HEK293 (cell line): ENCODE results near the gene ZNF343.

Source experiments
- CTCF ChIA-PET: fragments of 350-600 bp; formaldehyde crosslinking; extraction: SDS; loops from one replicate; lab custom pipeline; 2021; ENCODE audit warnings: antibody characterized with exemption; lab: Yijun Ruan, JAX
- POLR2A ChIA-PET: fragments of 300-600 bp; formaldehyde crosslinking; extraction: SDS; loops from one replicate; lab custom pipeline; 2020; ENCODE audit warnings: antibody characterized with exemption, inconsistent platforms; lab: Yijun Ruan, JAX
- H3K27ac ChIP-seq: fragments of 200-500 bp; sonication (Bioruptor generic); 2 replicates; pipeline ENCODE4 v1.5.1; 2014; ENCODE audit warnings: low read depth, low read length, control low read depth, inconsistent platforms; ENCODE audit errors: extremely low read depth
- H3K36me3 ChIP-seq, 2 experiments: fragments of 200-500 bp in 1 of 2; sonication (Bioruptor generic) in 1 of 2; 1 replicate in 1 of 2; 2 replicates in 1 of 2; pipeline ENCODE4 v1.5.1; 2014 to 2017; ENCODE audit warnings: inconsistent platforms in 2 of 2, low read length in 2 of 2; ENCODE audit not compliant: control insufficient read depth in 2 of 2, insufficient read depth in 1 of 2
- H3K4me1 ChIP-seq: fragments of 200-500 bp; sonication (Bioruptor generic); 2 replicates; pipeline ENCODE4 v1.5.1; 2014; ENCODE audit warnings: mild to moderate bottlenecking, low read length, inconsistent platforms; ENCODE audit not compliant: control insufficient read depth, insufficient read depth
- H3K4me3 ChIP-seq: 2 replicates; pipeline ENCODE4 v1.5.1; 2011; ENCODE audit warnings: low read depth, mild to moderate bottlenecking, control low read depth, low read length, moderate library complexity
- H3K9me3 ChIP-seq: fragments of 200-500 bp; sonication (Bioruptor generic); 2 replicates; pipeline ENCODE4 v1.5.1; 2014; ENCODE audit warnings: low read depth, low read length, inconsistent platforms; ENCODE audit not compliant: control insufficient read depth, insufficient read depth
- AEBP2 ChIP-seq: fragments of 450-650 bp; formaldehyde crosslinking; IDR thresholded peaks from 2 replicates; pipeline ENCODE4 v1.5.1; 2016; ENCODE audit warnings: missing biosample characterization, missing genetic modification characterization, borderline replicate concordance
- GLIS1 ChIP-seq: fragments of 450-650 bp; formaldehyde crosslinking; IDR thresholded peaks from 2 replicates; pipeline ENCODE4 v1.5.1; 2016; ENCODE audit warnings: missing biosample characterization, missing genetic modification characterization
- KLF7 ChIP-seq: fragments of 450-650 bp; formaldehyde crosslinking; IDR thresholded peaks from 2 replicates; pipeline ENCODE4 v1.5.1; 2016; ENCODE audit warnings: missing biosample characterization, missing genetic modification characterization, borderline replicate concordance
- KLF9 ChIP-seq: fragments of 450-650 bp; formaldehyde crosslinking; IDR thresholded peaks from 2 replicates; pipeline ENCODE4 v1.5.1; 2016; ENCODE audit warnings: missing biosample characterization, missing genetic modification characterization, low read depth
- MYNN ChIP-seq: fragments of 450-650 bp; formaldehyde crosslinking; IDR thresholded peaks from 2 replicates; pipeline ENCODE4 v1.5.1; 2016; ENCODE audit warnings: missing biosample characterization, missing genetic modification characterization, borderline replicate concordance
- PRDM1 ChIP-seq: fragments of 450-650 bp; formaldehyde crosslinking; IDR thresholded peaks from 2 replicates; pipeline ENCODE4; 2016; ENCODE audit warnings: missing biosample characterization, missing genetic modification characterization
- SCRT1 ChIP-seq: fragments of 450-650 bp; formaldehyde crosslinking; IDR thresholded peaks from 2 replicates; pipeline ENCODE4 v1.5.1; 2016; ENCODE audit warnings: missing biosample characterization, missing genetic modification characterization, borderline replicate concordance
- SCRT2 ChIP-seq: fragments of 450-650 bp; formaldehyde crosslinking; IDR thresholded peaks from 2 replicates; pipeline ENCODE4 v1.5.1; 2016; ENCODE audit warnings: missing biosample characterization, missing genetic modification characterization
- SP7 ChIP-seq: fragments of 450-650 bp; formaldehyde crosslinking; IDR thresholded peaks from 2 replicates; pipeline ENCODE4 v1.5.1; 2016; ENCODE audit warnings: missing biosample characterization, missing genetic modification characterization
- ZNF132 ChIP-seq: fragments of 450-650 bp; formaldehyde crosslinking; IDR thresholded peaks from 2 replicates; pipeline ENCODE4 v1.5.1; 2017; ENCODE audit warnings: missing biosample characterization, missing genetic modification characterization, borderline replicate concordance
- ZNF133 ChIP-seq: fragments of 450-650 bp; formaldehyde crosslinking; IDR thresholded peaks from 2 replicates; pipeline ENCODE4 v1.5.1; 2016; ENCODE audit warnings: missing biosample characterization, missing genetic modification characterization
- ZNF138 ChIP-seq: fragments of 450-650 bp; formaldehyde crosslinking; IDR thresholded peaks from 2 replicates; pipeline ENCODE4 v1.5.1; 2016; ENCODE audit warnings: missing biosample characterization, missing genetic modification characterization, borderline replicate concordance
- ZNF169 ChIP-seq: fragments of 450-650 bp; formaldehyde crosslinking; IDR thresholded peaks from 2 replicates; pipeline ENCODE4 v1.5.1; 2016; ENCODE audit warnings: missing biosample characterization, missing genetic modification characterization
- ZNF184 ChIP-seq: fragments of 450-650 bp; IDR thresholded peaks from 2 replicates; pipeline ENCODE4 v1.5.1; 2018; ENCODE audit warnings: missing biosample characterization, mild to moderate bottlenecking, missing genetic modification characterization
- ZNF221 ChIP-seq: fragments of 450-650 bp; formaldehyde crosslinking; IDR thresholded peaks from 2 replicates; pipeline ENCODE4 v1.5.1; 2017; ENCODE audit warnings: missing biosample characterization, missing genetic modification characterization, borderline replicate concordance
- ZNF26 ChIP-seq: fragments of 450-650 bp; formaldehyde crosslinking; IDR thresholded peaks from 2 replicates; pipeline ENCODE4 v1.5.1; 2016; ENCODE audit warnings: missing biosample characterization, missing genetic modification characterization
- ZNF266 ChIP-seq: fragments of 450-650 bp; formaldehyde crosslinking; IDR thresholded peaks from 2 replicates; pipeline ENCODE4 v1.5.1; 2016; ENCODE audit warnings: missing biosample characterization, missing genetic modification characterization, low read depth
- ZNF324 ChIP-seq: fragments of 450-650 bp; formaldehyde crosslinking; IDR thresholded peaks from 2 replicates; pipeline ENCODE4 v1.5.1; 2016; ENCODE audit warnings: missing biosample characterization, missing genetic modification characterization
- ZNF335 ChIP-seq: fragments of 450-650 bp; formaldehyde crosslinking; conservative IDR thresholded peaks from 2 replicates; pipeline ENCODE4 v1.5.1; 2016; ENCODE audit warnings: missing biosample characterization, missing genetic modification characterization
- ZNF426 ChIP-seq: fragments of 450-650 bp; formaldehyde crosslinking; IDR thresholded peaks from 2 replicates; pipeline ENCODE4 v1.5.1; 2017; ENCODE audit warnings: missing biosample characterization, missing genetic modification characterization, mild to moderate bottlenecking, inconsistent platforms, moderate library complexity
- ZNF529 ChIP-seq: fragments of 450-650 bp; formaldehyde crosslinking; IDR thresholded peaks from 2 replicates; pipeline ENCODE4 v1.5.1; 2017; ENCODE audit warnings: missing genetic modification characterization, missing biosample characterization; ENCODE audit not compliant: insufficient replicate concordance
- ZNF544 ChIP-seq: fragments of 450-650 bp; formaldehyde crosslinking; IDR thresholded peaks from 2 replicates; pipeline ENCODE4 v1.5.0; 2017; ENCODE audit warnings: missing biosample characterization, missing genetic modification characterization
- ZNF658 ChIP-seq: fragments of 450-650 bp; formaldehyde crosslinking; IDR thresholded peaks from 2 replicates; pipeline ENCODE4; 2016; ENCODE audit warnings: missing biosample characterization, missing genetic modification characterization
- ZNF776 ChIP-seq: fragments of 450-650 bp; formaldehyde crosslinking; IDR thresholded peaks from 2 replicates; pipeline ENCODE4 v1.5.0; 2017; ENCODE audit warnings: missing biosample characterization, missing genetic modification characterization, borderline replicate concordance
- ZSCAN23 ChIP-seq: fragments of 450-650 bp; formaldehyde crosslinking; IDR thresholded peaks from 2 replicates; pipeline ENCODE4 v1.5.1; 2016; ENCODE audit warnings: missing biosample characterization, missing genetic modification characterization
- ZXDB ChIP-seq: fragments of 450-650 bp; formaldehyde crosslinking; IDR thresholded peaks from 2 replicates; pipeline ENCODE4 v1.5.1; 2016; ENCODE audit warnings: missing biosample characterization, missing genetic modification characterization
- TF ChIP-seq, protein P1 (sequence below): fragments of 450-650 bp; formaldehyde crosslinking; IDR thresholded peaks from 2 replicates; pipeline ENCODE4 v1.5.1; 2017; ENCODE audit warnings: missing biosample characterization, missing genetic modification characterization
- TF ChIP-seq, protein P2 (sequence below): fragments of 450-650 bp; formaldehyde crosslinking; IDR thresholded peaks from 2 replicates; pipeline ENCODE4 v1.5.1; 2016; ENCODE audit warnings: missing biosample characterization, missing genetic modification characterization

ZNF343 gene

DNA sequence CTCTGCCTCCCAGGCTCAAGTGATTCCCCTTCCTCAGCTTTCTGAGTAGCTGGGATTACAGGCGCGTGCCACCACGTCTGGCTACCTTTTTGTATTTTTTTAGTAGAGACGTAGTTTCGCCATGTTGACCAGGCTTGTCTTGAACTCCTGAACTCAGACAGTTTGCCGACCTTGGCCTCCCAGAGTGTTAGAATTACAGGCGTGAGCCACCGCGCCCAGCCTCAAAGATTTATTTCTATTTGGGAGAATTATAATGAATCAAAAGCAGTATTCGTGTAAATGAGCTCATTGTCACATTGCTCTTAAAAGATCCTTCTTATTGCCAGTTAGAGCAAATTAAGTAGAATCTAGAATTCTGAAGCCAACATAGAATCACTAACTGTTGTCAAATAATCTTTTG, 9.4 kb upstream of the ZNF343 start:
- ChIA-PET POLR2A (interaction anchor here (0.6 kb wide), 1 partner anchor 13 kb away, joined by 3 read pairs; no protein-coding TSS in a partner anchor), CTCF (interaction anchor here (0.6 to 7.7 kb wide), 4 partner anchors 25 to 1198 kb away, joined by 3 to 166 read pairs (median 5); partner anchors contain the start of gene NOP56)
- H3K27ac ChIP-seq, result no peak overlapping the region

GRCh38 chr20:2516399-2516798, 7.7 kb upstream of the ZNF343 start:
- TF ChIP-seq, protein P1, sequence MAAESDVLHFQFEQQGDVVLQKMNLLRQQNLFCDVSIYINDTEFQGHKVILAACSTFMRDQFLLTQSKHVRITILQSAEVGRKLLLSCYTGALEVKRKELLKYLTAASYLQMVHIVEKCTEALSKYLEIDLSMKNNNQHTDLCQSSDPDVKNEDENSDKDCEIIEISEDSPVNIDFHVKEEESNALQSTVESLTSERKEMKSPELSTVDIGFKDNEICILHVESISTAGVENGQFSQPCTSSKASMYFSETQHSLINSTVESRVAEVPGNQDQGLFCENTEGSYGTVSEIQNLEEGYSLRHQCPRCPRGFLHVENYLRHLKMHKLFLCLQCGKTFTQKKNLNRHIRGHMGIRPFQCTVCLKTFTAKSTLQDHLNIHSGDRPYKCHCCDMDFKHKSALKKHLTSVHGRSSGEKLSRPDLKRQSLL (tag by site-specific recombination), result no peak
- no peak for TF ChIP-seq SCRT1
- TF ChIP-seq ZNF544 (tag by site-specific recombination), result no peak
- peak; percentile 84 for TF ChIP-seq MYNN (tag by site-specific recombination)
- TF ChIP-seq PRDM1 (tag by site-specific recombination), result peak; percentile 100
- no peak for TF ChIP-seq ZNF658 (tag by site-specific recombination)
- no peak for TF ChIP-seq ZNF221 (tag by site-specific recombination)
- no peak for TF ChIP-seq ZNF426 (tag by site-specific recombination)
- ChIA-PET CTCF (no interaction called here), POLR2A (no interaction called here)
- no peak overlapping the region for H3K4me3 ChIP-seq
- H3K36me3 ChIP-seq, result no peaks in the 10 kb centered on the region
- no peak overlapping the region for H3K27ac ChIP-seq
- H3K9me3 ChIP-seq, result no peaks in the 10 kb centered on the region
- no peaks in the 10 kb centered on the region for H3K4me1 ChIP-seq

More for the DNA sequence above, 9.4 kb upstream of the ZNF343 start:
- no peak overlapping the region for H3K4me3 ChIP-seq
- no peak for TF ChIP-seq ZNF335 (tag by site-specific recombination)
- TF ChIP-seq, protein P2, sequence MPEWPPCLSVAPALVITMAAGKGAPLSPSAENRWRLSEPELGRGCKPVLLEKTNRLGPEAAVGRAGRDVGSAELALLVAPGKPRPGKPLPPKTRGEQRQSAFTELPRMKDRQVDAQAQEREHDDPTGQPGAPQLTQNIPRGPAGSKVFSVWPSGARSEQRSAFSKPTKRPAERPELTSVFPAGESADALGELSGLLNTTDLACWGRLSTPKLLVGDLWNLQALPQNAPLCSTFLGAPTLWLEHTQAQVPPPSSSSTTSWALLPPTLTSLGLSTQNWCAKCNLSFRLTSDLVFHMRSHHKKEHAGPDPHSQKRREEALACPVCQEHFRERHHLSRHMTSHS (tag by site-specific recombination), result no peak
- TF ChIP-seq ZNF184 (tag by site-specific recombination), result no peak
- TF ChIP-seq ZSCAN23 (tag by site-specific recombination), result no peak
- no peak for TF ChIP-seq ZNF169 (tag by site-specific recombination)
- TF ChIP-seq SCRT2 (tag by site-specific recombination), result no peak
- TF ChIP-seq, all 188 proteins: peak for 0
- H3K36me3 ChIP-seq, result no peaks in the 10 kb centered on the region
- H3K9me3 ChIP-seq, result no peaks in the 10 kb centered on the region
- H3K4me1 ChIP-seq, result no peaks in the 10 kb centered on the region

- POLR2A ChIA-PET, result interaction anchor here (0.6 to 1.7 kb wide), 2 partner anchors 9 to 45 kb away, joined by 3 to 5 read pairs; partner anchors contain the start of gene SNRPB
- no peaks in the 10 kb centered on the region for H3K36me3 ChIP-seq
- CTCF ChIA-PET, result interaction anchor here (0.6 to 12.4 kb wide), 5 partner anchors 8 to 174 kb away, joined by 3 to 171 read pairs (median 7); no protein-coding TSS in a partner anchor
- no peaks in the 10 kb centered on the region for H3K9me3 ChIP-seq
- H3K27ac ChIP-seq, result no peak overlapping the region
- no peak overlapping the region for H3K4me3 ChIP-seq
- H3K4me1 ChIP-seq, result no peaks in the 10 kb centered on the region
- TF ChIP-seq ZNF132 (no peak), ZXDB (tag by site-specific recombination) (no peak), MYNN (tag by site-specific recombination) (no peak), ZNF266 (tag by site-specific recombination) (no peak), AEBP2 (no peak), ZNF324 (tag by site-specific recombination) (no peak), ZNF138 (tag by site-specific recombination) (no peak), ZNF133 (tag by site-specific recombination) (no peak), ZNF26 (no peak), SP7 (tag by site-specific recombination) (no peak), ZNF529 (no peak), GLIS1 (no peak), ZNF426 (tag by site-specific recombination) (no peak), KLF7 (tag by site-specific recombination) (no peak), ZNF776 (tag by site-specific recombination) (no peak), KLF9 (tag by site-specific recombination) (no peak)
Measured at GRCh38 chr20:2515203-2515602, 6.5 kb upstream of the ZNF343 start.
